Activated naive CD8-positive, alpha-beta T cell (primary cell): ENCODE data around the gene HRH3.

ENCODE experiments used
- H3K27ac Mint-ChIP-seq: one replicate; pipeline ENCODE4 v1.8.0; 2021; ENCODE audit warnings: mixed read lengths
- H3K27me3 Mint-ChIP-seq: one replicate; pipeline ENCODE4 v1.8.0; 2021; ENCODE audit warnings: mixed read lengths
- H3K36me3 Mint-ChIP-seq: one replicate; pipeline ENCODE4 v1.8.0; 2021; ENCODE audit warnings: mixed read lengths
- H3K4me1 Mint-ChIP-seq: one replicate; pipeline ENCODE4 v1.8.0; 2021; ENCODE audit warnings: low read depth, mixed read lengths
- H3K4me3 Mint-ChIP-seq: one replicate; pipeline ENCODE4 v1.8.0; 2021; ENCODE audit warnings: mild to moderate bottlenecking, mixed read lengths
- H3K9me3 Mint-ChIP-seq: one replicate; pipeline ENCODE4 v1.8.0; 2021; ENCODE audit warnings: low read depth, mixed read lengths

Gene HRH3

GRCh38 chr20:62217913-62218773, 1.9 kb downstream of the HRH3 start:
- Mint-ChIP-seq H3K27ac (no peak overlapping the region), H3K9me3 (no peaks in the 10 kb centered on the region), H3K4me1 (peaks cover 6% of the 10 kb centered on the region), H3K27me3 (peaks cover 17% of the 10 kb centered on the region), H3K4me3 (no peak overlapping the region), H3K36me3 (no peaks in the 10 kb centered on the region)

- Mint-ChIP-seq H3K27me3 (peaks cover 12% of the 10 kb centered on the region), H3K9me3 (no peaks in the 10 kb centered on the region), H3K4me3 (no peak overlapping the region), H3K27ac (no peak overlapping the region), H3K4me1 (peaks cover 6% of the 10 kb centered on the region), H3K36me3 (no peaks in the 10 kb centered on the region)
Observed at GRCh38 chr20:62216636-62217566, 3.2 kb downstream of the HRH3 start.

GRCh38 chr20:62215991-62216635, 4.0 kb downstream of the HRH3 start:
- no peaks in the 10 kb centered on the region for H3K36me3 Mint-ChIP-seq
- H3K9me3 Mint-ChIP-seq: no peaks in the 10 kb centered on the region
- H3K4me3 Mint-ChIP-seq: no peak overlapping the region
- no peak overlapping the region for H3K27ac Mint-ChIP-seq
- peaks cover 5% of the 10 kb centered on the region for H3K4me1 Mint-ChIP-seq
- peaks cover 11% of the 10 kb centered on the region for H3K27me3 Mint-ChIP-seq

GRCh38 chr20:62215020-62215990, 4.8 kb downstream of the HRH3 start:
- Mint-ChIP-seq H3K4me3 (no peak overlapping the region), H3K9me3 (no peaks in the 10 kb centered on the region), H3K4me1 (peaks cover 2% of the 10 kb centered on the region), H3K27me3 (peaks cover 10% of the 10 kb centered on the region), H3K27ac (no peak overlapping the region), H3K36me3 (no peaks in the 10 kb centered on the region)

- Mint-ChIP-seq H3K4me1 (peaks cover under 1% of the 10 kb centered on the region), H3K27me3 (peaks cover 8% of the 10 kb centered on the region)
Observed at GRCh38 chr20:62214067-62214466, 6.0 kb downstream of the HRH3 start.

GRCh38 chr20:62212299-62212698, 7.8 kb downstream of the HRH3 start:
- no peak overlapping the region for H3K27ac Mint-ChIP-seq

More at GRCh38 chr20:62214067-62214466, 6.0 kb downstream of the HRH3 start:
- no peaks in the 10 kb centered on the region for H3K9me3 Mint-ChIP-seq
- H3K27ac Mint-ChIP-seq: no peak overlapping the region
- no peak overlapping the region for H3K4me3 Mint-ChIP-seq
- no peaks in the 10 kb centered on the region for H3K36me3 Mint-ChIP-seq

GRCh38 chr20:62211769-62212288, 8.2 kb downstream of the HRH3 start:
- Mint-ChIP-seq H3K4me3 (no peak overlapping the region), H3K4me1 (no peaks in the 10 kb centered on the region), H3K27ac (no peak overlapping the region), H3K36me3 (no peaks in the 10 kb centered on the region), H3K27me3 (peaks cover 4% of the 10 kb centered on the region), H3K9me3 (no peaks in the 10 kb centered on the region)

More at GRCh38 chr20:62212299-62212698, 7.8 kb downstream of the HRH3 start:
- no peaks in the 10 kb centered on the region for H3K9me3 Mint-ChIP-seq
- no peaks in the 10 kb centered on the region for H3K36me3 Mint-ChIP-seq
- H3K4me1 Mint-ChIP-seq: no peaks in the 10 kb centered on the region
- no peak overlapping the region for H3K4me3 Mint-ChIP-seq
- peaks cover 4% of the 10 kb centered on the region for H3K27me3 Mint-ChIP-seq

GRCh38 chr20:62211216-62211615, 8.9 kb downstream of the HRH3 start:
- Mint-ChIP-seq H3K4me1 (no peaks in the 10 kb centered on the region), H3K36me3 (no peaks in the 10 kb centered on the region), H3K9me3 (no peaks in the 10 kb centered on the region), H3K27ac (no peak overlapping the region), H3K4me3 (no peak overlapping the region), H3K27me3 (peaks cover 4% of the 10 kb centered on the region)

GRCh38 chr20:62210496-62210855, 9.6 kb downstream of the HRH3 start:
- H3K36me3 Mint-ChIP-seq: no peaks in the 10 kb centered on the region
- H3K9me3 Mint-ChIP-seq: no peaks in the 10 kb centered on the region
- H3K27ac Mint-ChIP-seq: no peak overlapping the region
- H3K4me3 Mint-ChIP-seq: no peak overlapping the region
- H3K27me3 Mint-ChIP-seq: peaks cover 3% of the 10 kb centered on the region
- no peaks in the 10 kb centered on the region for H3K4me1 Mint-ChIP-seq

- Mint-ChIP-seq H3K36me3 (no peaks in the 10 kb centered on the region), H3K4me3 (no peak overlapping the region), H3K9me3 (no peaks in the 10 kb centered on the region), H3K4me1 (no peaks in the 10 kb centered on the region), H3K27ac (no peak overlapping the region), H3K27me3 (no peaks in the 10 kb centered on the region)
Observed at GRCh38 chr20:62209850-62210495, 10.1 kb downstream of the HRH3 start.

GRCh38 chr20:62208795-62209755, 11.0 kb downstream of the HRH3 start:
- Mint-ChIP-seq H3K9me3 (no peaks in the 10 kb centered on the region), H3K27me3 (no peaks in the 10 kb centered on the region), H3K4me3 (no peak overlapping the region), H3K4me1 (no peaks in the 10 kb centered on the region), H3K36me3 (no peaks in the 10 kb centered on the region), H3K27ac (no peak overlapping the region)

GRCh38 chr20:62208061-62208794, 11.8 kb downstream of the HRH3 start:
- Mint-ChIP-seq H3K9me3 (no peaks in the 10 kb centered on the region), H3K27ac (no peak overlapping the region), H3K4me1 (no peaks in the 10 kb centered on the region), H3K4me3 (no peak overlapping the region), H3K36me3 (no peaks in the 10 kb centered on the region), H3K27me3 (no peaks in the 10 kb centered on the region)
